ENCODE data around the gene ITGA7. TPM values are rescaled to one million over a fixed set of nuclear protein-coding genes. Genes with fewer than 3 reads are reported as not detected.

The ITGA7 gene
- total and polyA plus RNA-seq, 2 of the 4 experiments (the other 2 are of a cell fraction): 3.9 to 15.7 TPM

DNA sequence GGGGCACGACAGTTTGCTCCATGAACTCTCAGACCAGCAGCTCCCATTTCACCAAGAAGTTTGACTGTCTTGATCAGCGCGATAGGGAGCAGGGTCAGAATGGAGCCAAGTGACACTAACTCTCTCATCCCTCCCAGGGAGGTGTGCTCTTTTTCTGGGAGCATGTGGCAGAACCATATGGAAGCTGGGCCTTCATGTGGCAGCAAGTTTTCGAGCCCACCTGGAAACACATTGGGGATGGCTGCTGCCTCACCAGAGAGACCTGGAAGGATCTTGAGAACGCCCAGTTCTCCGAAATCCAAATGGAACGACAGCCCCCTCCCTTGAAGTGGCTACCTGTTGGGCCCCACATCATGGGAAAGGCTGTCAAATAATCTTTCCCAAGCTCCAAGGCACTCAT, 24.0 kb downstream of the ITGA7 start:
- TF ChIP-seq ELK1 (IDR thresholded peaks at IDR 0.05; ENCODE audit: borderline replicate concordance, low read depth, low read length) (no peak), POLR2A (IDR thresholded peaks at IDR 0.05; ENCODE audit: low read depth, low read length) (no peak), CHD1 (IDR thresholded peaks at IDR 0.05; ENCODE audit: low read depth, low read length) (no peak), MXI1 (IDR thresholded peaks at IDR 0.05; ENCODE audit: borderline replicate concordance, low read depth, low read length) (no peak), SMC3 (IDR thresholded peaks at IDR 0.05; ENCODE audit: low read depth, low read length) (no peak), RCOR1 (IDR thresholded peaks at IDR 0.05; ENCODE audit: insufficient replicate concordance, low read length) (no peak), MAZ (IDR thresholded peaks at IDR 0.05; ENCODE audit: borderline replicate concordance, low read depth, low read length) (no peak), BHLHE40 (IDR thresholded peaks at IDR 0.05; ENCODE audit: low read depth, low read length) (no peak), NFE2L2 (IDR thresholded peaks at IDR 0.05; ENCODE audit: low read depth, low read length) (no peak), FOS (IDR thresholded peaks at IDR 0.05; ENCODE audit: low read depth, low read length) (no peak), USF2 (IDR thresholded peaks at IDR 0.05; ENCODE audit: low read depth, low read length) (no peak), RAD21 (IDR thresholded peaks at IDR 0.05; ENCODE audit: low read length) (no peak), RFX5 (IDR thresholded peaks at IDR 0.05; ENCODE audit: low read depth, low read length) (no peak), CEBPB (IDR thresholded peaks at IDR 0.05; ENCODE audit: low read depth, low read length) (no peak), MAFK (IDR thresholded peaks at IDR 0.05; ENCODE audit: low read depth, low read length) (no peak)
- TF ChIP-seq, protein P1, sequence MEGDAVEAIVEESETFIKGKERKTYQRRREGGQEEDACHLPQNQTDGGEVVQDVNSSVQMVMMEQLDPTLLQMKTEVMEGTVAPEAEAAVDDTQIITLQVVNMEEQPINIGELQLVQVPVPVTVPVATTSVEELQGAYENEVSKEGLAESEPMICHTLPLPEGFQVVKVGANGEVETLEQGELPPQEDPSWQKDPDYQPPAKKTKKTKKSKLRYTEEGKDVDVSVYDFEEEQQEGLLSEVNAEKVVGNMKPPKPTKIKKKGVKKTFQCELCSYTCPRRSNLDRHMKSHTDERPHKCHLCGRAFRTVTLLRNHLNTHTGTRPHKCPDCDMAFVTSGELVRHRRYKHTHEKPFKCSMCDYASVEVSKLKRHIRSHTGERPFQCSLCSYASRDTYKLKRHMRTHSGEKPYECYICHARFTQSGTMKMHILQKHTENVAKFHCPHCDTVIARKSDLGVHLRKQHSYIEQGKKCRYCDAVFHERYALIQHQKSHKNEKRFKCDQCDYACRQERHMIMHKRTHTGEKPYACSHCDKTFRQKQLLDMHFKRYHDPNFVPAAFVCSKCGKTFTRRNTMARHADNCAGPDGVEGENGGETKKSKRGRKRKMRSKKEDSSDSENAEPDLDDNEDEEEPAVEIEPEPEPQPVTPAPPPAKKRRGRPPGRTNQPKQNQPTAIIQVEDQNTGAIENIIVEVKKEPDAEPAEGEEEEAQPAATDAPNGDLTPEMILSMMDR (conservative IDR thresholded peaks at IDR 0.05; ENCODE audit: low read depth, low read length): no peak
- H3K79me1 ChIP-seq (ENCODE audit: low read depth in 1 of 2, low read length in 2 of 2): no peaks in the 10 kb centered on the region
- H3K23ac ChIP-seq (ENCODE audit: low read depth, low read length): no peak overlapping the region
- H4K8ac ChIP-seq (ENCODE audit: low read depth in 2 of 2, low read length in 2 of 2): no peak overlapping the region
- no peak overlapping the region for H2BK120ac ChIP-seq (ENCODE audit: low read depth, low read length)
- no peak overlapping the region for H3K18ac ChIP-seq (ENCODE audit: low read depth, low read length)
- no peak overlapping the region for H3K27ac ChIP-seq (ENCODE audit: insufficient read depth, low read length)
- BruUV-seq (replicated peaks): no TSS peak
- no peaks in the 10 kb centered on the region for H3K36me3 ChIP-seq (ENCODE audit: control insufficient read depth, insufficient read depth, low read length)
- H4K5ac ChIP-seq (ENCODE audit: low read depth, low read length): no peak overlapping the region
- 79% methylated on average over 4 of the region's 7 CpGs; no CpG with 5 or more reads in 1 of the 2 experiments for WGBS, 2 experiments (ENCODE audit: extremely low coverage in 2 of 2, insufficient read length in 1 of 2)
- H4K91ac ChIP-seq (ENCODE audit: insufficient read depth, low read depth, low read length): no peak overlapping the region
- no peak overlapping the region for H3K4me3 ChIP-seq (ENCODE audit: insufficient read depth, low read depth, low read length)
- no peak overlapping the region for H2BK15ac ChIP-seq (ENCODE audit: low read depth, low read length)
- no peak overlapping the region for H3K4ac ChIP-seq (ENCODE audit: low read depth, low read length)
- H2AK9ac ChIP-seq (replicated peaks; ENCODE audit: low read depth, low read length, poor library complexity): no peak overlapping the region
- DNase-seq (no peak), ATAC-seq (ENCODE audit: low read depth) (no peak)
- H2AFZ ChIP-seq (replicated peaks; ENCODE audit: low read length, poor library complexity): no peak overlapping the region
- H2AK5ac ChIP-seq (ENCODE audit: low read depth, low read length): no peak overlapping the region
- CTCF ChIA-PET: interaction anchor here (0.7 kb wide), 1 partner anchor 15 kb away, joined by 3 read pairs; no protein-coding TSS in a partner anchor
- H3K27me3 ChIP-seq (ENCODE audit: control insufficient read depth, insufficient read depth, low read length): peaks cover 12% of the 10 kb centered on the region
- dilution Hi-C loops (cut with HindIII; ENCODE audit: low sequenced_read_pairs, unreplicated experiment): no loop called here
- H3K4me2 ChIP-seq (ENCODE audit: low read depth, low read length): no peak overlapping the region
- intact Hi-C loops (cut with micrococcal nuclease): no loop called here
- H3K56ac ChIP-seq (ENCODE audit: extremely low read depth, insufficient read depth, low read length): no peak overlapping the region
- no peaks in the 10 kb centered on the region for H3K9me3 ChIP-seq (ENCODE audit: control insufficient read depth, insufficient read depth, low read length)
- no peaks in the 10 kb centered on the region for H3K9me1 ChIP-seq (ENCODE audit: insufficient read depth, low read length)
- POLR2A ChIA-PET (ENCODE audit: unreplicated experiment): no interaction called here
- in situ Hi-C loops (cut with MboI; ENCODE audit: low sequenced_read_pairs): no loop called here
- no peak overlapping the region for H3K9ac ChIP-seq (ENCODE audit: low read depth, low read length)
- no peaks in the 10 kb centered on the region for H4K20me1 ChIP-seq (ENCODE audit: insufficient read depth, low read length)
- H3K14ac ChIP-seq (replicated peaks; ENCODE audit: low read depth, low read length): no peak overlapping the region
- no peak overlapping the region for H2BK5ac ChIP-seq (ENCODE audit: low read depth, low read length, poor library complexity, severe bottlenecking)
- H2BK20ac ChIP-seq (ENCODE audit: low read depth, low read length): no peak overlapping the region
- H3K4me1 ChIP-seq (ENCODE audit: control insufficient read depth, insufficient read depth, low read length): peaks cover 2% of the 10 kb centered on the region

All from IMR-90 (cell line).